ENCODE data around the gene CDK5RAP1. TPM values are rescaled to one million over a fixed set of nuclear protein-coding genes. Genes with fewer than 3 reads are reported as not detected.

Gene CDK5RAP1, protein sequence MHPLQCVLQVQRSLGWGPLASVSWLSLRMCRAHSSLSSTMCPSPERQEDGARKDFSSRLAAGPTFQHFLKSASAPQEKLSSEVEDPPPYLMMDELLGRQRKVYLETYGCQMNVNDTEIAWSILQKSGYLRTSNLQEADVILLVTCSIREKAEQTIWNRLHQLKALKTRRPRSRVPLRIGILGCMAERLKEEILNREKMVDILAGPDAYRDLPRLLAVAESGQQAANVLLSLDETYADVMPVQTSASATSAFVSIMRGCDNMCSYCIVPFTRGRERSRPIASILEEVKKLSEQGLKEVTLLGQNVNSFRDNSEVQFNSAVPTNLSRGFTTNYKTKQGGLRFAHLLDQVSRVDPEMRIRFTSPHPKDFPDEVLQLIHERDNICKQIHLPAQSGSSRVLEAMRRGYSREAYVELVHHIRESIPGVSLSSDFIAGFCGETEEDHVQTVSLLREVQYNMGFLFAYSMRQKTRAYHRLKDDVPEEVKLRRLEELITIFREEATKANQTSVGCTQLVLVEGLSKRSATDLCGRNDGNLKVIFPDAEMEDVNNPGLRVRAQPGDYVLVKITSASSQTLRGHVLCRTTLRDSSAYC
- total RNA-seq (2013), result 30.1 TPM
- 10 to 100 TPM; 24.4 to 65.0 (median 25.5) TPM for polyA plus RNA-seq
- polyA minus RNA-seq, result 15.4 and 20.3 TPM in 2 replicates
- 3.6 to 19.3 (median 15.9) reads per million in 11 experiments for total RNA-seq

DNA sequence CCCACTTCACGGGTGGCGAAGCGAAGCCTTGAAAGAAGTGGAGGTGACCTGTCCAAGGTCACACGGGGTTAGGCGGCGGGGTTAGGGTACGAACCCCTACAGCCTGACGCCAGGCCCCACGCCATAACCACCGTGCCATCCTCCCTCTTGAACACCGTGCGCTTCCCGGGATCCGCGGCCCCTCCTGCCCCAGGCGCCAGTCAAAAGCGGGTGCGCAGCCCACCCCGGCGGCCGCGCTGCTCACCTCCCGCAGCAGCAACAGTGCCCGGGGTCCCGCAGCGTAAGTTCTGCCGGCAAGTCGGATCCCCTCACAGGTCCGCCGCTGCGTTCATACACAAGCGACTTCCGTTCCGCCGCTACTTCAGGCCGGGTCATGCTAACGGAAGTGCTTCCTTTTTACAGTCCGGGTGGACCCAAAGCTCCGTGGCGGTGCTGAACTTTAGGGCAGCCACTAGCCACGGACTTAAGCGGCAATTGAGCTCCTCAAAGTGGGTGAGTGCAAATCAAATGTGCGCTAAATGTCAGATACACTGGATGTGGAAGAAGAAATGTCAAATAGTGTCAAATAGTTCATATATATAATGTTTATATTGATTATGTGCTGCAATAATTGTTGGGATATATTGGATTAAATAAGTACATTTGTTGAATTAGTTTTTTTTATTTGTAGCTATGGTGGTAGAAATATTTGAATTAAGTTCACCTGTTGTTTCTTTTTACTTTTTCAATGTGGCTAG is at the start of gene CDK5RAP1:
TSS of gene CDK5RAP1 (minus strand) at position 336 of the 737 bp plus-strand sequence. CDS start 4,455 bp downstream, outside the sequence.
- Histone ChIP-seq H3K4me2 (replicated peaks; ENCODE audit: extremely low read depth, low read length, poor library complexity, severe bottlenecking) (peak within 1 kb of the TSS; percentile 88), H3K27me3 (ENCODE audit: control insufficient read depth in 2 of 2, insufficient read depth in 2 of 2, low read length in 2 of 2) (no peaks in the 10 kb centered on the region), H3K4me3 (replicated peaks in 1 of 3; ENCODE audit: low read depth in 2 of 3, low read length in 3 of 3) (peak within 1 kb of the TSS; percentile 67 to 97 (median 84)), H4K20me1 (ENCODE audit: insufficient read depth, low read length) (peaks cover 33% of the 10 kb centered on the region), H3K79me2 (ENCODE audit: insufficient read depth, low read length) (peaks cover 49% of the 10 kb centered on the region), H2AFZ (ENCODE audit: insufficient read depth, low read depth, low read length, poor library complexity, severe bottlenecking) (peak within 1 kb of the TSS; percentile 92), H3K36me3 (replicated peaks in 1 of 2; ENCODE audit: control insufficient read depth in 1 of 2, insufficient read depth in 2 of 2, low read length in 2 of 2) (peaks cover 3 to 13% of the 10 kb centered on the region in 2 donors), H3K9me3 (replicated peaks in 1 of 2; ENCODE audit: control insufficient read depth in 1 of 2, insufficient read depth in 1 of 2, low read length in 2 of 2) (no peaks in the 10 kb centered on the region), H3K4me1 (ENCODE audit: control insufficient read depth in 1 of 2, insufficient read depth in 2 of 2, low read length in 2 of 2) (peaks cover 25 to 26% of the 10 kb centered on the region in 2 donors), H3K9ac (ENCODE audit: insufficient read depth, low read length, poor library complexity, severe bottlenecking) (peak within 1 kb of the TSS; percentile 81), H3K27ac (ENCODE audit: low read depth in 1 of 2, low read length in 2 of 2) (peak within 1 kb of the TSS in 1 of 2 donors; percentile 74)
- under 1% methylated on average over 42 of the region's 43 CpGs for WGBS (ENCODE audit: insufficient coverage)
- intact Hi-C loops (cut with micrococcal nuclease), result no loop called here
- Mint-ChIP-seq H3K27ac (peak within 1 kb of the TSS; percentile 68 to 89 (median 80)), H3K9me3 (no peaks in the 10 kb centered on the region), H3K4me3 (peak within 1 kb of the TSS; percentile 87 to 96), H3K4me1 (peaks cover 29% of the 10 kb centered on the region), H3K27me3 (ENCODE audit: low read depth in 3 of 3) (peaks cover 0 to 5% (median 3%) of the 10 kb centered on the region in 3 donors), H3K36me3 (peaks cover 5 to 8% of the 10 kb centered on the region in 2 donors)
- DNase-seq, result peak; percentile 82 to 85 (median 83)
- TF ChIP-seq, protein P1, sequence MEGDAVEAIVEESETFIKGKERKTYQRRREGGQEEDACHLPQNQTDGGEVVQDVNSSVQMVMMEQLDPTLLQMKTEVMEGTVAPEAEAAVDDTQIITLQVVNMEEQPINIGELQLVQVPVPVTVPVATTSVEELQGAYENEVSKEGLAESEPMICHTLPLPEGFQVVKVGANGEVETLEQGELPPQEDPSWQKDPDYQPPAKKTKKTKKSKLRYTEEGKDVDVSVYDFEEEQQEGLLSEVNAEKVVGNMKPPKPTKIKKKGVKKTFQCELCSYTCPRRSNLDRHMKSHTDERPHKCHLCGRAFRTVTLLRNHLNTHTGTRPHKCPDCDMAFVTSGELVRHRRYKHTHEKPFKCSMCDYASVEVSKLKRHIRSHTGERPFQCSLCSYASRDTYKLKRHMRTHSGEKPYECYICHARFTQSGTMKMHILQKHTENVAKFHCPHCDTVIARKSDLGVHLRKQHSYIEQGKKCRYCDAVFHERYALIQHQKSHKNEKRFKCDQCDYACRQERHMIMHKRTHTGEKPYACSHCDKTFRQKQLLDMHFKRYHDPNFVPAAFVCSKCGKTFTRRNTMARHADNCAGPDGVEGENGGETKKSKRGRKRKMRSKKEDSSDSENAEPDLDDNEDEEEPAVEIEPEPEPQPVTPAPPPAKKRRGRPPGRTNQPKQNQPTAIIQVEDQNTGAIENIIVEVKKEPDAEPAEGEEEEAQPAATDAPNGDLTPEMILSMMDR (IDR thresholded peaks at IDR 0.05), result no peak

DNA sequence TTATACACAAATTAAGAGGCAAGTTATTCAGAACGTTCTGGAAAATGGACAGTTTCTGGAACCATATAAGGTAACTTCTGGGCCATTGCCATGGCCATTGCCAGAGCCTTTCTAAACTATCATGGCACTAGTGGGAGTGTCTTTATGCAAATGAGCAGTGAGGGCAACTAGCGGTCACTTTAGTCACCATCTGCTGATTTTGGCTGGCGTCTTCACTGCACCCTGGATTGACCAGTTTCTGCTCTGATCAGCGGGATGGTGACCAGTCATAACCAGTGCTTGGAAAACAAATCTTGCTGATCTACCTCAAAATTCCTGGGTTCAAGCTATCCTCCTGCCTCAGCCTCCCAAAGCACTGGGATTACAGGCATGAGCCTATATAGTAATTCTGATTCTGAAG is 49.5 kb upstream of the CDK5RAP1 start:
- Histone ChIP-seq H3K9ac (ENCODE audit: insufficient read depth, low read length, poor library complexity, severe bottlenecking) (no peak overlapping the region), H3K79me2 (ENCODE audit: insufficient read depth, low read length) (no peaks in the 10 kb centered on the region), H3K4me1 (ENCODE audit: control insufficient read depth in 1 of 2, insufficient read depth in 2 of 2, low read length in 2 of 2) (no peaks in the 10 kb centered on the region), H3K27ac (ENCODE audit: low read depth in 1 of 2, low read length in 2 of 2) (no peak overlapping the region), H3K9me3 (replicated peaks in 1 of 2; ENCODE audit: control insufficient read depth in 1 of 2, insufficient read depth in 1 of 2, low read length in 2 of 2) (no peaks in the 10 kb centered on the region), H4K20me1 (ENCODE audit: insufficient read depth, low read length) (no peaks in the 10 kb centered on the region), H2AFZ (ENCODE audit: insufficient read depth, low read depth, low read length, poor library complexity, severe bottlenecking) (no peak overlapping the region), H3K4me2 (replicated peaks; ENCODE audit: extremely low read depth, low read length, poor library complexity, severe bottlenecking) (no peak overlapping the region), H3K27me3 (ENCODE audit: control insufficient read depth in 2 of 2, insufficient read depth in 2 of 2, low read length in 2 of 2) (no peaks in the 10 kb centered on the region), H3K4me3 (replicated peaks in 1 of 3; ENCODE audit: low read depth in 2 of 3, low read length in 3 of 3) (no peak overlapping the region), H3K36me3 (replicated peaks in 1 of 2; ENCODE audit: control insufficient read depth in 1 of 2, insufficient read depth in 2 of 2, low read length in 2 of 2) (no peaks in the 10 kb centered on the region)
- Mint-ChIP-seq H3K36me3 (no peaks in the 10 kb centered on the region), H3K27ac (no peak overlapping the region), H3K9me3 (peaks cover 0 to 2% (median 0%) of the 10 kb centered on the region in 7 donors), H3K4me3 (no peak overlapping the region), H3K27me3 (ENCODE audit: low read depth in 3 of 3) (peaks cover 3 to 7% (median 3%) of the 10 kb centered on the region in 3 donors), H3K4me1 (peaks cover 2% of the 10 kb centered on the region)
- TF ChIP-seq, protein P1 (IDR thresholded peaks at IDR 0.05), result no peak
- intact Hi-C loops (cut with micrococcal nuclease), result no loop called here
- no peak for DNase-seq
- WGBS (ENCODE audit: insufficient coverage), result 86% methylated on average over 3 of the region's 4 CpGs
